Osteoblast (primary cell): Measurements from ENCODE around the gene FAM83D. TPM values are rescaled to one million over a fixed set of nuclear protein-coding genes. Genes with fewer than 3 reads are reported as not detected.

Experiments used
- DNase-seq: peaks from one replicate; pipeline ENCODE4 v3.0.0; 2011; ENCODE audit warnings: low spot score, mixed read lengths; ENCODE audit not compliant: insufficient read length; ENCODE audit errors: missing footprints
- H2AFZ ChIP-seq: 2 replicates; pipeline ENCODE4 v1.6.0; 2011; ENCODE audit warnings: mild to moderate bottlenecking, low read length
- H3K27ac ChIP-seq: 2 replicates; pipeline ENCODE4 v1.5.1; 2011; ENCODE audit warnings: mild to moderate bottlenecking, low read depth, low read length, moderate library complexity
- H3K27me3 ChIP-seq: 2 replicates; pipeline ENCODE4 v1.6.0; 2012; ENCODE audit warnings: mild to moderate bottlenecking, control low read depth, inconsistent platforms, low read length, moderate library complexity; ENCODE audit not compliant: insufficient read depth
- H3K36me3 ChIP-seq: 2 replicates; pipeline ENCODE4 v1.5.1; 2011; ENCODE audit warnings: mild to moderate bottlenecking, low read length, control low read depth, moderate library complexity; ENCODE audit not compliant: insufficient read depth
- H3K4me1 ChIP-seq: 2 replicates; pipeline ENCODE4 v1.5.1; 2011; ENCODE audit warnings: mild to moderate bottlenecking, low read length, control low read depth, moderate library complexity; ENCODE audit not compliant: insufficient read depth
- H3K4me2 ChIP-seq: 2 replicates; pipeline ENCODE4 v1.6.0; 2011; ENCODE audit warnings: mild to moderate bottlenecking, low read length; ENCODE audit not compliant: insufficient read depth
- H3K4me3 ChIP-seq: fragments of 200-600 bp; sonication (generic); 3 replicates; pipeline ENCODE4 v1.5.1; 2012; ENCODE audit warnings: mild to moderate bottlenecking, low read length, inconsistent platforms; ENCODE audit not compliant: insufficient read depth
- H3K79me2 ChIP-seq: 2 replicates; pipeline ENCODE4 v1.6.0; 2012; ENCODE audit warnings: mild to moderate bottlenecking, low read length, control low read depth, inconsistent platforms; ENCODE audit not compliant: insufficient read depth
- H3K9me3 ChIP-seq: 2 replicates; pipeline ENCODE4 v1.5.1; 2011; ENCODE audit warnings: low read depth, low read length, control low read depth
- H4K20me1 ChIP-seq: 2 replicates; pipeline ENCODE4 v1.6.0; 2012; ENCODE audit warnings: mild to moderate bottlenecking, low read length, control low read depth; ENCODE audit not compliant: insufficient read depth
- total RNA-seq: library from RNA; depleted of rRNA; stranded (reverse); fragments of >200 nt; gene quantifications from 2 replicates; pipeline ENCODE4 v1.2.3, GENCODE V29; 2012
- TF ChIP-seq, protein P1 (sequence below): IDR thresholded peaks from 2 replicates; pipeline ENCODE4 v1.5.1; 2011; ENCODE audit warnings: mild to moderate bottlenecking, low read depth, low read length, moderate library complexity; ENCODE audit errors: extremely low read depth

FAM83D gene
- total RNA-seq, 1 donor, result 2.2 TPM

DNA sequence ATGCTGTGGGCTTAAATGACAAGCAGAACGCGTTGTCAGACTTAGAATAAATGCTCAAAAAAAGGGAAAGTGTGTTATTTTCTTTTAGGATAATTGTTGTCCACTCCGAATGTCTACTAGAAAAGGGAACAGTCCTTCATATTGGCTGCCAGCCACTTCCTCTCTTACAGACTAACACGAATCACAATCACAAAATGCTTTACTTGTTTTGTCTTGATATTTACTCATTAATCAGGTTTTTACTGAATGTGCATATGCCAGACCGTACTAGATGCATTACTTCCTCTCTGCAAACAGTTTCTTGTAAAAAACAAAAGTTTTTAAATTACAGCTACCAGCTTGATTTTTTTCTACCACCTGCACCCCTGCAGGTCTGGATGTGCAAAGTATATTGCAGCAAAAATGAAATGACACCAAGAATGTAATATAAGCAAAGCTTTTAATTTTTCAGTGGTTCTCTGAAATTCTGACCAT lies 36.7 kb downstream of the FAM83D start:
- Histone ChIP-seq H3K4me3 (peak overlapping the region; percentile 97), H4K20me1 (no peaks in the 10 kb centered on the region), H3K36me3 (no peaks in the 10 kb centered on the region), H3K4me1 (peaks cover 13% of the 10 kb centered on the region), H2AFZ (peak overlapping the region; percentile 87), H3K27ac (peak overlapping the region; percentile 92), H3K27me3 (no peaks in the 10 kb centered on the region), H3K79me2 (peaks cover 56% of the 10 kb centered on the region), H3K4me2 (peak overlapping the region; percentile 99), H3K9me3 (no peaks in the 10 kb centered on the region)
- DNase-seq, result no peak
- TF ChIP-seq, protein P1, sequence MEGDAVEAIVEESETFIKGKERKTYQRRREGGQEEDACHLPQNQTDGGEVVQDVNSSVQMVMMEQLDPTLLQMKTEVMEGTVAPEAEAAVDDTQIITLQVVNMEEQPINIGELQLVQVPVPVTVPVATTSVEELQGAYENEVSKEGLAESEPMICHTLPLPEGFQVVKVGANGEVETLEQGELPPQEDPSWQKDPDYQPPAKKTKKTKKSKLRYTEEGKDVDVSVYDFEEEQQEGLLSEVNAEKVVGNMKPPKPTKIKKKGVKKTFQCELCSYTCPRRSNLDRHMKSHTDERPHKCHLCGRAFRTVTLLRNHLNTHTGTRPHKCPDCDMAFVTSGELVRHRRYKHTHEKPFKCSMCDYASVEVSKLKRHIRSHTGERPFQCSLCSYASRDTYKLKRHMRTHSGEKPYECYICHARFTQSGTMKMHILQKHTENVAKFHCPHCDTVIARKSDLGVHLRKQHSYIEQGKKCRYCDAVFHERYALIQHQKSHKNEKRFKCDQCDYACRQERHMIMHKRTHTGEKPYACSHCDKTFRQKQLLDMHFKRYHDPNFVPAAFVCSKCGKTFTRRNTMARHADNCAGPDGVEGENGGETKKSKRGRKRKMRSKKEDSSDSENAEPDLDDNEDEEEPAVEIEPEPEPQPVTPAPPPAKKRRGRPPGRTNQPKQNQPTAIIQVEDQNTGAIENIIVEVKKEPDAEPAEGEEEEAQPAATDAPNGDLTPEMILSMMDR, result no peak

DNA sequence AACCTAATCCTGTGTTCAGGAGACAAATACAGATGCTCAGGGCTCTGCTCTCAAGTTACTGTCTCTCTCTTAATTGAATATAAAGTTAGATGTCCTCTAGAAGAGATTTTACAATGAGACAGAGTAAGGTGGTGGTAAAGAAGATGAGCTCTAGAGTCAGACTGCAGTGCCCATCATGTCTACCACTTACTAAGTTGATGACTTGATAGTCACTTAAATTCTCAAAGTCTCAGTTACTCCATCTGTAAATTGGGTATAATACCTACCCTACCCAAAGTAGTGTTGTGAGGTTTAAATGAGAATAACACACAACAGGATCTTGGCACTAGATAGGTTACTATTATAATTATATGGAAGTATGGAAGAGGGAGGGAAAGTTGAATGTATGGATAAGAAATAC lies 37.5 kb downstream of the FAM83D start:
- H3K79me2 ChIP-seq, result peaks cover 62% of the 10 kb centered on the region

DNA sequence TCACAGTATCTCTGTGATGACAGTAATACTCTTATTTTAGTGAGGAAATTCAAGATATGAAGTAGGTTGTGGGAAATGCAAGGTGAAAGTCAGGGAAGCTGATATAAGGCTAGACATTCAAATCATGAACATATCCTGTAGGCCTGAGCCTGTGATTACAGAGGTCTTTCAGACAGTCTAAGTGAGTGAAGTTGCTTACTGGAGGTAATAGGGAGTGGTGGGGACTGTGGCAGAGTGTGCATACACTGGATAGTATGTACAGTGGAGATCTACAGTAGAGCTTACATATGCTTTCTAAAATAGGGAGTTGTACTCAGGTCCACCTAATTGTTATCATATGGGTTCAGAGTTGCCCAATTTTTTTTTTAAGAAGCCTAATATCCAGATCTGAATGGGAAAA lies 39.0 kb downstream of the FAM83D start:
- Histone ChIP-seq H3K27ac (no peak overlapping the region), H3K9me3 (no peaks in the 10 kb centered on the region), H3K36me3 (no peaks in the 10 kb centered on the region), H3K4me3 (no peak overlapping the region), H3K4me1 (peaks cover 22% of the 10 kb centered on the region), H4K20me1 (no peaks in the 10 kb centered on the region), H3K4me2 (no peak overlapping the region), H3K27me3 (no peaks in the 10 kb centered on the region), H2AFZ (no peak overlapping the region), H3K79me2 (peaks cover 66% of the 10 kb centered on the region)
- TF ChIP-seq, protein P1, result no peak
- DNase-seq, result no peak

More for the DNA sequence above, 37.5 kb downstream of the FAM83D start:
- TF ChIP-seq, protein P1, result no peak
- Histone ChIP-seq H3K4me1 (peaks cover 13% of the 10 kb centered on the region), H3K27ac (no peak overlapping the region), H4K20me1 (no peaks in the 10 kb centered on the region), H3K4me3 (no peak overlapping the region), H3K9me3 (no peaks in the 10 kb centered on the region), H3K27me3 (no peaks in the 10 kb centered on the region), H3K4me2 (no peak overlapping the region), H3K36me3 (no peaks in the 10 kb centered on the region), H2AFZ (no peak overlapping the region)
- DNase-seq, result no peak

DNA sequence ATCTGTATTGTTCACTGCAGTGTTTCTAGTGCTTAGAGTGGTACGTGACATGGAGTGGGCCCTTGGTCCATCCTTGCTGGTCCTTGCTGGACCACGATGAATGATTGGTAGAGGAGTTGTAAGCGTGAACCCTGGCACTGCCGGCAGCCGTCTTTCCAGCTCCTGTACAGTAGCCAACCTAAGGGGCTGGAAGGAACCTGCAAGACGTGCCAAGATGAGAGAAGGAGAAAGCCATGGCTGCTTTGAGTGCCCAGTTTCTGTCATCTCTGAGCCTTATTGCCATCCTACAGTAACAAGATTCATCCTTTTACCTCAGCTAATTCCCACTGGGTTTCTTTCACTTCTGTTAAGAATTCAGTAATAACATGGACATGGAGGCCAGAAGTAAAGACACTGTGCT lies 41.9 kb downstream of the FAM83D start:
- Histone ChIP-seq H3K36me3 (peaks cover 6% of the 10 kb centered on the region), H3K9me3 (no peaks in the 10 kb centered on the region), H3K27me3 (no peaks in the 10 kb centered on the region), H2AFZ (no peak overlapping the region), H4K20me1 (no peaks in the 10 kb centered on the region), H3K4me1 (peaks cover 20% of the 10 kb centered on the region), H3K4me2 (no peak overlapping the region), H3K4me3 (no peak overlapping the region), H3K79me2 (peaks cover 61% of the 10 kb centered on the region), H3K27ac (no peak overlapping the region)
- TF ChIP-seq, protein P1, result no peak
- no peak for DNase-seq
